Ovary (tissue), 3 donors: Measurements from ENCODE around the gene RARA.

Source experiments
- POLR2A ChIP-seq: fragments of 450-650 bp; IDR thresholded peaks from one replicate; pipeline ENCODE4 v1.6.1; 2017; ENCODE audit warnings: antibody characterized with exemption, mild to moderate bottlenecking, moderate library complexity
- TF ChIP-seq, protein P1 (sequence below), 3 donors: fragments of 450-650 bp in 2 of 3; fragments of 200-600 bp in 1 of 3; IDR thresholded peaks; one replicate each; pipeline versions ENCODE4 v1.5.1 to v1.8.0; 2016 to 2022; ENCODE audit warnings: antibody characterized with exemption in 3 of 3, mild to moderate bottlenecking in 1 of 3
- donor health status: DM: no; HTN: no; CAD: no.

GRCh38 chr17:40310882-40311391, 2.0 kb downstream of the RARA start:
- TF ChIP-seq POLR2A = no peak
- TF ChIP-seq, protein P1, sequence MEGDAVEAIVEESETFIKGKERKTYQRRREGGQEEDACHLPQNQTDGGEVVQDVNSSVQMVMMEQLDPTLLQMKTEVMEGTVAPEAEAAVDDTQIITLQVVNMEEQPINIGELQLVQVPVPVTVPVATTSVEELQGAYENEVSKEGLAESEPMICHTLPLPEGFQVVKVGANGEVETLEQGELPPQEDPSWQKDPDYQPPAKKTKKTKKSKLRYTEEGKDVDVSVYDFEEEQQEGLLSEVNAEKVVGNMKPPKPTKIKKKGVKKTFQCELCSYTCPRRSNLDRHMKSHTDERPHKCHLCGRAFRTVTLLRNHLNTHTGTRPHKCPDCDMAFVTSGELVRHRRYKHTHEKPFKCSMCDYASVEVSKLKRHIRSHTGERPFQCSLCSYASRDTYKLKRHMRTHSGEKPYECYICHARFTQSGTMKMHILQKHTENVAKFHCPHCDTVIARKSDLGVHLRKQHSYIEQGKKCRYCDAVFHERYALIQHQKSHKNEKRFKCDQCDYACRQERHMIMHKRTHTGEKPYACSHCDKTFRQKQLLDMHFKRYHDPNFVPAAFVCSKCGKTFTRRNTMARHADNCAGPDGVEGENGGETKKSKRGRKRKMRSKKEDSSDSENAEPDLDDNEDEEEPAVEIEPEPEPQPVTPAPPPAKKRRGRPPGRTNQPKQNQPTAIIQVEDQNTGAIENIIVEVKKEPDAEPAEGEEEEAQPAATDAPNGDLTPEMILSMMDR (IDR thresholded peaks at IDR 0.05) = no peak
